GM12878 (cell line): ENCODE measurements around the gene SLC29A1. TPM values are rescaled to one million over a fixed set of nuclear protein-coding genes. Genes with fewer than 3 reads are reported as not detected.

Experiments
- CUX1 ChIP-seq: IDR thresholded peaks from 2 replicates; pipeline ENCODE4 v1.6.1; 2012; ENCODE audit warnings: improper control_type of control experiment, low read depth, low read length; ENCODE audit not compliant: insufficient replicate concordance
- E2F4 ChIP-seq: IDR thresholded peaks from 2 replicates; pipeline ENCODE4 v1.6.1; 2012; ENCODE audit warnings: low read depth, low read length, improper control_type of control experiment
- E2F8 ChIP-seq: fragments of 450-650 bp; IDR thresholded peaks from 2 replicates; pipeline ENCODE4 v1.6.1; 2018; ENCODE audit warnings: mild to moderate bottlenecking, low read depth, moderate library complexity; ENCODE audit not compliant: partially characterized antibody
- FOXK2 ChIP-seq: fragments of 450-650 bp; IDR thresholded peaks from 2 replicates; pipeline ENCODE4 v1.6.1; 2017; ENCODE audit warnings: mild to moderate bottlenecking, moderate library complexity
- KLF5 ChIP-seq: fragments of 450-650 bp; IDR thresholded peaks from 2 replicates; pipeline ENCODE4 v1.6.1; 2014; ENCODE audit warnings: mild to moderate bottlenecking; ENCODE audit not compliant: partially characterized antibody
- PAX5 ChIP-seq: IDR thresholded peaks from 2 replicates; pipeline ENCODE4 v1.6.1; 2011; ENCODE audit warnings: low read depth, low read length, borderline replicate concordance
- RB1 ChIP-seq: fragments of 450-650 bp; formaldehyde crosslinking; IDR thresholded peaks from 2 replicates; pipeline ENCODE4 v1.6.1; 2017; ENCODE audit warnings: mild to moderate bottlenecking, borderline replicate concordance
- RBBP5 ChIP-seq: fragments of 200-600 bp; sonication (generic); conservative IDR thresholded peaks from 2 replicates; pipeline ENCODE4 v1.6.1; 2016
- SIN3A ChIP-seq: IDR thresholded peaks from 2 replicates; pipeline ENCODE4 v1.6.1; 2012; ENCODE audit warnings: low read depth, low read length, improper control_type of control experiment
- STAT1 ChIP-seq: fragments of 450-650 bp; conservative IDR thresholded peaks from 2 replicates; pipeline ENCODE4 v1.6.1; 2014; ENCODE audit warnings: antibody characterized with exemption, mild to moderate bottlenecking
- polyA plus RNA-seq, 11 experiments: library from polyadenylated mRNA; depleted of rRNA in 4 of 11; unstranded in 6 of 11; stranded (reverse) in 5 of 11; fragments of >200 nt; fragmentation: Nextera tagmentation in 4 of 11; fragmentation: Illumina TruSeq in 1 of 11; extraction: Ambion mirVana in 4 of 11; extraction: Trizol in 1 of 11; gene quantifications; 1 replicate in 1 of 11; 2 replicates in 10 of 11; pipeline versions ENCODE4 v1.2.1 to v1.2.3, GENCODE V29; 2011 to 2016; ENCODE audit warnings: inconsistent platforms in 2 of 11, missing spikeins in 2 of 11, low read depth in 1 of 11
- total RNA-seq, 4 experiments: library from RNA; depleted of rRNA in 3 of 4; stranded (reverse); fragments of >200 nt in 3 of 4; fragmentation: Illumina TruSeq in 1 of 4; extraction: Trizol in 1 of 4; gene quantifications; 2 replicates each; pipeline versions ENCODE4 v1.2.1 to v1.2.3, GENCODE V29; 2013 to 2021
- TF ChIP-seq, protein P1 (sequence below): fragments of 450-650 bp; IDR thresholded peaks from 2 replicates; pipeline ENCODE4 v1.6.1; 2017; ENCODE audit warnings: mild to moderate bottlenecking, moderate library complexity
- TF ChIP-seq, protein P2 (sequence below): IDR thresholded peaks from 2 replicates; pipeline ENCODE4 v1.6.1; 2011; ENCODE audit warnings: borderline replicate concordance, low read depth, mild to moderate bottlenecking, moderate library complexity, mixed read lengths, low read length; ENCODE audit not compliant: insufficient read depth; ENCODE audit errors: extremely low read length

Gene SLC29A1
- total and polyA plus RNA-seq, 10 of the 15 experiments (the other 5 are each of a cell fraction or from before 2014, with no cell fraction given): 10.0 to 132 (median 93.4) TPM

GRCh38 chr6:44245912-44246662 lies 22.7 kb downstream of the SLC29A1 start (continued):
- TF ChIP-seq, protein P1, sequence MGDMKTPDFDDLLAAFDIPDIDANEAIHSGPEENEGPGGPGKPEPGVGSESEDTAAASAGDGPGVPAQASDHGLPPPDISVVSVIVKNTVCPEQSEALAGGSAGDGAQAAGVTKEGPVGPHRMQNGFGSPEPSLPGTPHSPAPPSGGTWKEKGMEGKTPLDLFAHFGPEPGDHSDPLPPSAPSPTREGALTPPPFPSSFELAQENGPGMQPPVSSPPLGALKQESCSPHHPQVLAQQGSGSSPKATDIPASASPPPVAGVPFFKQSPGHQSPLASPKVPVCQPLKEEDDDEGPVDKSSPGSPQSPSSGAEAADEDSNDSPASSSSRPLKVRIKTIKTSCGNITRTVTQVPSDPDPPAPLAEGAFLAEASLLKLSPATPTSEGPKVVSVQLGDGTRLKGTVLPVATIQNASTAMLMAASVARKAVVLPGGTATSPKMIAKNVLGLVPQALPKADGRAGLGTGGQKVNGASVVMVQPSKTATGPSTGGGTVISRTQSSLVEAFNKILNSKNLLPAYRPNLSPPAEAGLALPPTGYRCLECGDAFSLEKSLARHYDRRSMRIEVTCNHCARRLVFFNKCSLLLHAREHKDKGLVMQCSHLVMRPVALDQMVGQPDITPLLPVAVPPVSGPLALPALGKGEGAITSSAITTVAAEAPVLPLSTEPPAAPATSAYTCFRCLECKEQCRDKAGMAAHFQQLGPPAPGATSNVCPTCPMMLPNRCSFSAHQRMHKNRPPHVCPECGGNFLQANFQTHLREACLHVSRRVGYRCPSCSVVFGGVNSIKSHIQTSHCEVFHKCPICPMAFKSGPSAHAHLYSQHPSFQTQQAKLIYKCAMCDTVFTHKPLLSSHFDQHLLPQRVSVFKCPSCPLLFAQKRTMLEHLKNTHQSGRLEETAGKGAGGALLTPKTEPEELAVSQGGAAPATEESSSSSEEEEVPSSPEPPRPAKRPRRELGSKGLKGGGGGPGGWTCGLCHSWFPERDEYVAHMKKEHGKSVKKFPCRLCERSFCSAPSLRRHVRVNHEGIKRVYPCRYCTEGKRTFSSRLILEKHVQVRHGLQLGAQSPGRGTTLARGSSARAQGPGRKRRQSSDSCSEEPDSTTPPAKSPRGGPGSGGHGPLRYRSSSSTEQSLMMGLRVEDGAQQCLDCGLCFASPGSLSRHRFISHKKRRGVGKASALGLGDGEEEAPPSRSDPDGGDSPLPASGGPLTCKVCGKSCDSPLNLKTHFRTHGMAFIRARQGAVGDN: peak; percentile 15; the same call in 1 of the 2 replicates
- TF ChIP-seq E2F4 (no peak), RBBP5 (no peak), RB1 (peak; percentile 35; the same call in 1 of the 2 replicates), E2F8 (no peak), FOXK2 (no peak), SIN3A (no peak), STAT1 (no peak), KLF5 (no peak), CUX1 (no peak), PAX5 (no peak)
- TF ChIP-seq, protein P2, sequence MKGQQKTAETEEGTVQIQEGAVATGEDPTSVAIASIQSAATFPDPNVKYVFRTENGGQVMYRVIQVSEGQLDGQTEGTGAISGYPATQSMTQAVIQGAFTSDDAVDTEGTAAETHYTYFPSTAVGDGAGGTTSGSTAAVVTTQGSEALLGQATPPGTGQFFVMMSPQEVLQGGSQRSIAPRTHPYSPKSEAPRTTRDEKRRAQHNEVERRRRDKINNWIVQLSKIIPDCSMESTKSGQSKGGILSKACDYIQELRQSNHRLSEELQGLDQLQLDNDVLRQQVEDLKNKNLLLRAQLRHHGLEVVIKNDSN: no peak
